DMS153 (cell line): ENCODE data around the gene ANKRD40CL.
"Not testable (repeated sequence)": the region's sequence is repeated elsewhere in the genome, so short reads cannot be mapped to it uniquely, and the experiment has no call there.

Experiments used
- DNase-seq: peaks from one replicate; lab custom pipeline; 2025; lab: John Stamatoyannopoulos, UW

The ANKRD40CL gene

DNA sequence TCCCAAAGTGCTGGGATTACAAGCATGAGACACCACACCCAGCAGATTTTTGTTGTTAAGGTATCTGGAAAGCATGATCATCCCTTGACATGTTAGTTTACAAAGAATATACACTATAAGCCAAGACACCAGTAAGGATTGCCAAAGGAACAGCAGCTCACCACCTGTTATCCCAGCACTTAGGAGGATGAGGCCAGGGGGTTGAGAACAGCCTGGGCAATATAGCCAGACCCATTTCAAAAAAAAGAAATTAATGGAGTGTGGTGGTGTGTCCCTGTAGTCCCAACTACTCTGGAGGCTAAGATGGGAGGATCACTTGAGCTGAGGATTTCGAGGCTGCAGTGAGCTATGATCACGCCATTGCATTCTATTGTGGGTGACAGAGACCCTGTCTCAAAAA lies 5.1 kb downstream of the ANKRD40CL start:
- no peak for DNase-seq

- no peak for DNase-seq
These were observed 8.3 kb downstream of the ANKRD40CL start for GRCh38 chr17:50758989-50759544.

GRCh38 chr17:50758524-50758923 lies 8.8 kb downstream of the ANKRD40CL start:
- no peak for DNase-seq

- DNase-seq = no peak
These were observed 12.8 kb downstream of the ANKRD40CL start for GRCh38 chr17:50754521-50754920.

DNA sequence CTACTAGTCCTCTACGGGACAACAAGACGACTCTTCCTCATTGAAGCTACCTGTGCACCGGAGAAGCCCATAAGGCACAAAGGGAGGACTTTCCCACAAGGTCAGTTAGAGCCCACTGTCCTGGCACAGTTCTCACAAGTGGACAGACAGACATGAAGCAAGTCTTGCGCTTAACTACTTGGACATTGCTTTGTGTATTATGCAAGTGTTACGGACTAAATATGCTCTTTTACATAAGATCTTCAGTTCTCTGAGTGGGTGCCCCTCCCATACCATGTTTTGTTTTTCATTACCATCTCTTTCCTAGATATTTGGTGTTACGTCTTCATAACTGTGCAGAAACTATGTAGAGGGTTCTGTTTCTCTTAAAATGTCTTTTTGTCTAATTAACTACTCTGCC lies 18.1 kb downstream of the ANKRD40CL start:
- DNase-seq = no peak

DNA sequence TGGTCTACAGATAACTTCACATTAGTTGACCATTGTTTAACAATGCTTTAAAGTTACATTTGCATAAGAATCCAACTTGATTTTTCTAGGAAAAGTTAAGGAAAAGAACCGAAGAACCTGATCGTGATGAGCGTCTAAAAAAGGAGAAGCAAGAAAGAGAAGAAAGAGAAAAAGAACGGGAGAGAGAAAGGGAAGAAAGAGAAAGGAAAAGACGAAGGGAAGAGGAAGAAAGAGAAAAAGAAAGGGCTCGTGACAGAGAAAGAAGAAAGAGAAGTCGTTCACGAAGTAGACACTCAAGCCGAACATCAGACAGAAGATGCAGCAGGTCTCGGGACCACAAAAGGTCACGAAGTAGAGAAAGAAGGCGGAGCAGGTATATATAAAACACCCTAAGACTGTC lies 21.7 kb downstream of the ANKRD40CL start:
- DNase-seq = no peak

- DNase-seq = no peak
These were observed 28.2 kb downstream of the ANKRD40CL start for GRCh38 chr17:50739098-50739497.

DNA sequence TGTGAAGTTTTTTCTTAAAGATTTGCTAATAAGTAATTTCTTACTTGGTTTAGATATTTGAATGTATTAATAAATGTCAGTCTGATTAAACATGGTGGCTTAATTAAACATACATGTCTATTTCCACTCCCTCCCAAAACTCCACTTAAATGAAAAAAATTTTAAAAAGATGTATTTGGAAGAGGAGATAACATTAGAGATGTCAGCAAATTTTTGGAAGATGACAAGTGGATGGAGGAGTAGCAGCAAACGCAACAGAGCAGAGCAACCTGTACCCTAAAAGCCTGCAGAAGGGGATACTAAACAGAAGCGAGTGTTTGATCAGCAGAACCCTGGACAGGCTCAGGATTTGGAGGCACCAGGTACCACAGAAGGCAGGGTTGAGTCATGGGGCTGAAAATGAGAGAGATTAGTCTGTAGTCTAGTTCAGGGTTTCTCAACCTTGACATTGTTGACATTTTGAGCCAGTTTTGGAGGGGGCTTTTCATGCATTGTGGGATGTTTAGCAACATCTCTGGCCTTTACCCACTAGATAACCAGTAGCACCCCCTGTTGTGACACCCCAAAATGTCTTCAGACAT lies 30.1 kb downstream of the ANKRD40CL start:
- no peak for DNase-seq

GRCh38 chr17:50735287-50735686 lies 32.0 kb downstream of the ANKRD40CL start:
- DNase-seq = no peak

GRCh38 chr17:50731575-50732460 lies 35.5 kb downstream of the ANKRD40CL start:
- DNase-seq = no peak

GRCh38 chr17:50728881-50729765 lies 38.2 kb downstream of the ANKRD40CL start:
- DNase-seq = no peak

DNA sequence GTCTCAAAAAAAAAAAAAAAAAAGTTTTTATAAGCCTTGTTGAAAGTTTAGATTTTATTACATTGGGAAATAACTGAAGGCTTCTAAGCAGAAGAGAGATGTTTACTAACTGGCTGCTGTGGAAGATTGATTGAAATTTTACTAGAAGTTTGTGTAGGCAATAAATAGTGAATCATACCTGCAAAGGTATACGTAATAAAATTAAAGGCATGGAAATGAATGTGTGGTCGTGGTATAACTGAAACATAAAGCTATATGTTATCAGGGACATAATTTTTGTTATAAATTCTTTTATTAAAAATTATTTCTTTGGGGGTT lies 39.2 kb downstream of the ANKRD40CL start:
- DNase-seq = no peak

DNA sequence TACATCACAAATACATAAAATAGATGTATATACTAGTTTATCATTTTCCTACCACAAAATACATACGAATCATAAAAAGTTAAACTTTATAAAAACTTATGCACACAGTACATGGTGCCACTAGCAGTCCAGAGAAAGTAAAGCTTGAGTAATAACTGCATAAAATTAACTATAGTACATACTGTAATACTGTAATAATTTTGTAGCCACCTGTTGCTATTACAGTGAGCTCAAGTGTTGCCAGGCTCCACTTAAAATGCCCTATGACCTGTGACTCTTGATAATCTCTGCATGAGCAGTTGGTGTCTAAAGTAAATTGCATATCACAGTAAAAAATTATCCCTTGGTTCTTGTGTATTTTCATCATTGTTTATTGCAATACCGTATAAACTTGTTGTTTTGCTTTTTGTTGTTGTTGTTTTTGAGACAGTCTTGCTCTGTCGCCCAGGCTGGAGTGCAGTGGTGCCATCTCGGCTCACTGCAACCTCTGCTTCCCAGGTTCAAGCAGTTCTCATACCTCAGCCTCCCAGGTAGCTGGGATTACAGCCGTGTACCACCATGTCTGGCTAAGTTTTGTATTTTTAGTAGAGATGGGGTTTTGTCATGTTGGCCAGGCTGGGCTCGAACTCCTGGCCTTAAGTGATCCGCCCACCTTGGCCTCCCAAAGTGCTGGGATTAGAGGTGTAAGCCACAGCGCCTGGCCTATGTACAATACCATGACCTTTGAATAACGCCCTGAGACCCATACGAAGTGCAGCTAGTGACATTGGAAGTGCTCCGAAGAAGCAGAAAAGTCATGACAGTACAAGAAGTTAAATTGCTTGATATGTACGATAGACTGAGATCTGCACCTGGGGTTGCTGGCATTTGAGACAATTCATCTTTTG lies 41.3 kb downstream of the ANKRD40CL start:
- no peak for DNase-seq

DNA sequence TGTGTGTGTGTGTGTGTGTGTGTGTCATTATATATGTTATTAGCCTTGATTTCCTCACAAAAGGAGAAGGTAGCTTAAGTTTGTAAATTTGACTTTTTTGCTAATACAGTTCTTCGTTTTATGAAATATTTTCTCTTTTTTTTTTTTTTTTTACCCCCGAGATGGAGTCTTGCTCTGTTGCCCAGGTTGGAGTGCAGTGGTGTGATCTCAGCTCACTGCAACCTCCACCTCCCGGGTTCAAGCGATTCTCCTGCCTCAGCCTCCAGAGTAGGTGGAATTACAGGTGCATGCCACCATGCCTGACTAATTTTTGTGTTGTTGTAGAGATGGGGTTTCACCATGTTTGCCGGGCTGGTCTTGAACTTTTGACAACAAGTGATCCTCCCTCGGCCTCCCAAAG lies 42.7 kb downstream of the ANKRD40CL start:
- DNase-seq = not testable (repeated sequence)

- no peak for DNase-seq
These were observed 44.6 kb downstream of the ANKRD40CL start for GRCh38 chr17:50722746-50723145.

DNA sequence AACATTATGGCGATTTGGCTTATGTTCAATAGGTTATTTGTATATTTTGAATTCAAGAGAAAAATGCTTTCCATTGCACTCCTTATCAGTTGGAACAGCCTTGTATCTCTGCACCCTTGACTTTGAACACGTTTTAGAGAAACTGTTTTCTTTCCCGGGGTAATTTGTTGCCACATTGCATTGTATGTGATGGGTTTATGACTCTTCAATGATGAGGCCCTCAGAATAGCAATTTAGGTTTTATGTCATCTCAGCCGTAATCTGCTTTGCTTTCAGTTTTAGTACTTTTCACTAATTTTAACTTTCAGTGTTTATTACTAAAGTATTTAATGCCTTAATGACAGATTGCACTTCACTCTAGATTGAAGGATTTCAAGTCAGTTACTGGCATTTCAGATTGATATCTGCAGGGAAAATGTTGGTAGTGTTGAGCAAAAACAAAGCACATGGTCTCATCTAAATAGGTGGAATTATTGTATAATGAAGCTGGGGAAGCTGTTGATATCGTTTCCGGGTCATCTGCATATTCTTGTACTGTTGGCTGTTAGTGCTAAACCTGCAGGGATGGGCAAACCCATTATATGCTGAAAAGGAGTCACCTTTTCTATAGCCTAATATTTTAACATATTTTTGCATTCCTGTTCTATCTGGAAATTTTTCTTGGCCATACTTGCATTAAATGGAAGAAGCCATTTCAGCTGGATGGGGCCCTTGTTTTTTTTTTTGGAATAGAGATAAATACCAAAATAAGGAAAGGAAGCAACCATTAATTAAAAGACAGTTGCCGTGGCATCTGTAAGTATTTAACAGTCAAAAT lies 45.9 kb downstream of the ANKRD40CL start:
- DNase-seq = no peak

GRCh38 chr17:50719924-50720794 lies 47.2 kb downstream of the ANKRD40CL start:
- no peak for DNase-seq

DNA sequence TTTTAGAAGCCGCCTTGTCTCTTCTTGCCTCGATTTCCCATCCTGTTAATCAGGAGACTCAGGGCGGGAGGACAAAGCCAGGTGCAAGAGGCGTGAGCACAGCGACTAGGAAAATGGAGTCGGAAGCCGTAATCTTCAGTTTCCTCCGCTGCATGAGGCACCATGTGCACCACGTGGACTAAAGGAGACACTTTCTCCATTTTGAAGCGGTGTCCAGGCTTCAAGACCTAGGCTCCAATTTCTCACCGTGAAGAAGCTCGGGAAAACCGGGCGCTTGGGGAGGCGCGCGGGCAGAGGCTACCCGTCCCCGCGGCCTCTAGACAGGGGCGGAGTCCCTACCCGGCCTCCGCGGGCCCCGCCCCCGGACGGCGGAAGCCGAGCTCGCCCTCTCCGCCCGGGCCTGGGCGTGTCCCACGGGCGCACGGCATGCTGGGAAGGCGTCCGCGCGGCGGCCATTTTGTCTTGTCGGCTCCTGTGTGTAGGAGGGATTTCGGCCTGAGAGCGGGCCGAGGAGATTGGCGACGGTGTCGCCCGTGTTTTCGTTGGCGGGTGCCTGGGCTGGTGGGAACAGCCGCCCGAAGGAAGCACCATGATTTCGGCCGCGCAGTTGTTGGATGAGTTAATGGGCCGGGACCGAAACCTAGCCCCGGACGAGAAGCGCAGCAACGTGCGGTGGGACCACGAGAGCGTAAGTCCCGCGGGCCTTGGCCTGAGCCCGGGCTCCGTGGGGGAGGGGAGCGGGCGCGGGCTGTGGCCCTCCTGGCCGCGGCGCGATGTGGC lies 48.0 kb downstream of the ANKRD40CL start, which contains the start of gene LUC7L3:
LUC7L3 (plus strand) TSS at position 460 of the 780 bp plus-strand sequence; CDS start at position 590, 130 bp downstream.
- DNase-seq = peak; percentile 89

DNA sequence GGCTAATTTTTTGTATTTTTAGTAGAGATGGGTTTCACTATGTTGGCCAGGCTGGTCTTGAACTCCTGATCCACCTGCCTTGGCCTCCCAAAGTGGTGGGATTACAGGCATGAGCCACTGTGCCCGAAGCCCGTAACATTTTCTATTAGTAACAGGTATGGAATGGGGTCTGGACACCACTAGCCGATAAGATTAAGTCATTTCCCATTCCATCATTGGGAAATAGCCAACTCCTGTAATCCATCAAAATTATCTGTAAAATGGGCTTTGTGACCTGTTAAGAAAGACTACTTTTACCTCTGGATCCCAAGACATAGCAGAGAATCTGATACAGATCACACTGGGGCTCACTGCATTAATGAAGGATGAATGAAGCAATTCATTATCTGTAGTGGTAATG lies 51.8 kb downstream of the ANKRD40CL start:
- DNase-seq = no peak
